NCI-H526 (cell line): Measurements from ENCODE around the gene GALK1.
"Not testable (repeated sequence)": the region's sequence is repeated elsewhere in the genome, so short reads cannot be mapped to it uniquely, and the experiment has no call there.

ENCODE experiments used
- DNase-seq, 2 experiments: peaks; one replicate each; lab custom pipeline; 2025; lab: John Stamatoyannopoulos, UW

The GALK1 gene

GRCh38 chr17:75764711-75765421, at the start of gene GALK1:
GALK1 (minus strand) TSS chr17:75765192; CDS start chr17:75765136, 56 bp downstream.
- DNase-seq = peak; percentile 47 to 76

- no peak for DNase-seq
Measured at GRCh38 chr17:75814021-75814395, 49.0 kb upstream of the GALK1 start.

GRCh38 chr17:75813081-75814020, 48.4 kb upstream of the GALK1 start:
- DNase-seq = no peak

GRCh38 chr17:75812096-75813013, 47.4 kb upstream of the GALK1 start:
- no peak for DNase-seq

GRCh38 chr17:75811174-75811573, 46.2 kb upstream of the GALK1 start:
- DNase-seq = no peak

- DNase-seq = not testable (repeated sequence)
Measured at GRCh38 chr17:75810756-75811155, 45.8 kb upstream of the GALK1 start.

GRCh38 chr17:75810216-75810615, 45.2 kb upstream of the GALK1 start:
- DNase-seq = no peak

GRCh38 chr17:75809631-75810111, 44.7 kb upstream of the GALK1 start:
- DNase-seq = no peak

- peak in 1 of 2 experiments; percentile 41 for DNase-seq
Measured at GRCh38 chr17:75808905-75809621, 44.1 kb upstream of the GALK1 start.

GRCh38 chr17:75808549-75808904, 43.5 kb upstream of the GALK1 start:
- DNase-seq = no peak

- DNase-seq = no peak
Measured at GRCh38 chr17:75807861-75808260, 42.9 kb upstream of the GALK1 start.

- no peak for DNase-seq
Measured at GRCh38 chr17:75806822-75807500, 42.0 kb upstream of the GALK1 start.

- DNase-seq = no peak
Measured at GRCh38 chr17:75803883-75804282, 38.9 kb upstream of the GALK1 start.

- no peak for DNase-seq
Measured at GRCh38 chr17:75799402-75799801, 34.4 kb upstream of the GALK1 start.

GRCh38 chr17:75795820-75796607, 31.0 kb upstream of the GALK1 start:
- no peak for DNase-seq

- DNase-seq = no peak
Measured at GRCh38 chr17:75793460-75793859, 28.5 kb upstream of the GALK1 start.

- DNase-seq = no peak
Measured at GRCh38 chr17:75791254-75791653, 26.3 kb upstream of the GALK1 start.

GRCh38 chr17:75785016-75785890, 20.3 kb upstream of the GALK1 start:
- DNase-seq = peak; percentile 89 to 95
